ENCODE measurements around the gene CBX3. TPM values are rescaled to one million over a fixed set of nuclear protein-coding genes. Genes with fewer than 3 reads are reported as not detected.
"Not testable (repeated sequence)": the region's sequence is repeated elsewhere in the genome, so short reads cannot be mapped to it uniquely, and the experiment has no call there.

The CBX3 gene
- total RNA-seq, 4 donors from 2014 or later, result 30.5 to 178 (median 88.1) TPM

GRCh38 chr7:26183545-26184280 is 17.8 kb upstream of the CBX3 start:
- TF ChIP-seq POLR2A (IDR thresholded peaks at IDR 0.05) (no peak), CTCF (IDR thresholded peaks at IDR 0.05) (no peak)
- no peaks in the 10 kb centered on the region for H3K27me3 ChIP-seq
- no peaks in the 10 kb centered on the region for H3K4me1 ChIP-seq
- H3K36me3 ChIP-seq, result no peaks in the 10 kb centered on the region
- intact Hi-C loops (cut with DNase I; ENCODE audit: low total_unique reads), result no loop called here
- no peaks in the 10 kb centered on the region for H3K9me3 ChIP-seq
- no peak for DNase-seq
- no peak overlapping the region for H3K4me3 ChIP-seq
- no peak overlapping the region for H3K27ac ChIP-seq

- intact Hi-C loops (cut with DNase I; ENCODE audit: low total_unique reads); H3K27ac ChIP-seq: not testable (repeated sequence)
Measured at GRCh38 chr7:26184281-26185101, 17.1 kb upstream of the CBX3 start.

DNA sequence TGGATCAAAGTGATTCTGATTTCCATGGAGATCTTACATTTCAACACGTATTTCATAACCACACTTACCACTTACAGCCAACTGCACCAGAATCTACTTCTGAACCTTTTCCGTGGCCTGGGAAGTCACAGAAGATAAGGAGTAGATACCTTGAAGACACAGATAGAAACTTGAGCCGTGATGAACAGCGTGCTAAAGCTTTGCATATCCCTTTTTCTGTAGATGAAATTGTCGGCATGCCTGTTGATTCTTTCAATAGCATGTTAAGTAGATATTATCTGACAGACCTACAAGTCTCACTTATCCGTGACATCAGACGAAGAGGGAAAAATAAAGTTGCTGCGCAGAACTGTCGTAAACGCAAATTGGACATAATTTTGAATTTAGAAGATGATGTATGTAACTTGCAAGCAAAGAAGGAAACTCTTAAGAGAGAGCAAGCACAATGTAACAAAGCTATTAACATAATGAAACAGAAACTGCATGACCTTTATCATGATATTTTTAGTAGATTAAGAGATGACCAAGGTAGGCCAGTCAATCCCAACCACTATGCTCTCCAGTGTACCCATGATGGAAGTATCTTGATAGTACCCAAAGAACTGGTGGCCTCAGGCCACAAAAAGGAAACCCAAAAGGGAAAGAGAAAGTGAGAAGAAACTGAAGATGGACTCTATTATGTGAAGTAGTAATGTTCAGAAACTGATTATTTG is 16.3 kb upstream of the CBX3 start:
- peaks cover 0 to 2% of the 10 kb centered on the region in 2 donors for H3K4me1 ChIP-seq
- no peak for DNase-seq
- no peaks in the 10 kb centered on the region for H3K27me3 ChIP-seq
- H3K9me3 ChIP-seq, result no peaks in the 10 kb centered on the region
- TF ChIP-seq POLR2A (IDR thresholded peaks at IDR 0.05) (no peak), CTCF (IDR thresholded peaks at IDR 0.05) (no peak)
- no peak overlapping the region for H3K4me3 ChIP-seq
- intact Hi-C loops (cut with DNase I; ENCODE audit: low total_unique reads), result no loop called here
- H3K27ac ChIP-seq, result no peak overlapping the region
- no peaks in the 10 kb centered on the region for H3K36me3 ChIP-seq

More at GRCh38 chr7:26184281-26185101, 17.1 kb upstream of the CBX3 start:
- H3K4me1 ChIP-seq, DNase-seq, H3K27me3 ChIP-seq, H3K9me3 ChIP-seq, H3K4me3 ChIP-seq, H3K36me3 ChIP-seq: not testable (repeated sequence)

- DNase-seq, result no peak
- no peak overlapping the region for H3K4me3 ChIP-seq
- no peak for TF ChIP-seq CTCF (IDR thresholded peaks at IDR 0.05)
- TF ChIP-seq POLR2A (IDR thresholded peaks at IDR 0.05), result no peak
- H3K27me3 ChIP-seq, result no peaks in the 10 kb centered on the region
- no peaks in the 10 kb centered on the region for H3K9me3 ChIP-seq
- no peak overlapping the region for H3K27ac ChIP-seq
- H3K36me3 ChIP-seq, result no peaks in the 10 kb centered on the region
- H3K4me1 ChIP-seq, result peaks cover 0 to 7% of the 10 kb centered on the region in 2 donors
- intact Hi-C loops (cut with DNase I; ENCODE audit: low total_unique reads), result no loop called here
Measured at GRCh38 chr7:26185844-26186180, 15.7 kb upstream of the CBX3 start.

GRCh38 chr7:26186364-26187311 is 14.9 kb upstream of the CBX3 start:
- H3K36me3 ChIP-seq, result no peaks in the 10 kb centered on the region
- H3K27ac ChIP-seq, result peak overlapping the region in 1 of 2 donors; percentile 6
- peaks cover 0 to 7% of the 10 kb centered on the region in 2 donors for H3K4me1 ChIP-seq
- intact Hi-C loops (cut with DNase I; ENCODE audit: low total_unique reads), result no loop called here
- TF ChIP-seq POLR2A (IDR thresholded peaks at IDR 0.05) (no peak), CTCF (IDR thresholded peaks at IDR 0.05) (no peak)
- H3K9me3 ChIP-seq, result no peaks in the 10 kb centered on the region
- H3K27me3 ChIP-seq, result no peaks in the 10 kb centered on the region
- H3K4me3 ChIP-seq, result no peak overlapping the region
- DNase-seq, result no peak
